Ramos (cell line): ENCODE data around the gene USP48.
"Not testable (repeated sequence)": the region's sequence is repeated elsewhere in the genome, so short reads cannot be mapped to it uniquely, and the experiment has no call there.

Experiments used
- in situ Hi-C: fragments of 300-500 bp; cut with MboI; formaldehyde crosslinking; loops from one replicate; pipeline ENCODE4 v1.14.3; 2022; ENCODE audit warnings: low sequenced_read_pairs; ENCODE audit not compliant: unreplicated experiment

The USP48 gene

GRCh38 chr1:21816602-21817302 is 33.8 kb upstream of the USP48 start:
- in situ Hi-C loops: no loop called here

GRCh38 chr1:21815724-21816321 is 32.9 kb upstream of the USP48 start:
- in situ Hi-C loops: no loop called here

- in situ Hi-C loops: no loop called here
These were observed 32.1 kb upstream of the USP48 start for GRCh38 chr1:21814981-21815582.

- in situ Hi-C loops: no loop called here
These were observed 31.4 kb upstream of the USP48 start for GRCh38 chr1:21814241-21814918.

- in situ Hi-C loops: no loop called here
These were observed 30.6 kb upstream of the USP48 start for GRCh38 chr1:21813542-21813941.

GRCh38 chr1:21811875-21812305 is 28.9 kb upstream of the USP48 start, which contains the start of gene LDLRAD2:
TSS of gene LDLRAD2 (plus strand) at chr1:21812265. CDS start at chr1:21812452, 187 bp downstream.
- in situ Hi-C loops: no loop called here

- in situ Hi-C loops: no loop called here
These were observed 21.6 kb upstream of the USP48 start for GRCh38 chr1:21804536-21804935.

- in situ Hi-C loops: no loop called here
These were observed 18.2 kb upstream of the USP48 start for GRCh38 chr1:21801100-21801499.

- in situ Hi-C loops: no loop called here
These were observed 16.8 kb upstream of the USP48 start for GRCh38 chr1:21799730-21800129.

- in situ Hi-C loops: no loop called here
These were observed 12.1 kb upstream of the USP48 start for GRCh38 chr1:21795075-21795474.

- in situ Hi-C loops: no loop called here
These were observed 11.7 kb upstream of the USP48 start for GRCh38 chr1:21794656-21795055.

GRCh38 chr1:21793104-21793503 is 10.2 kb upstream of the USP48 start:
- in situ Hi-C loops: no loop called here

- in situ Hi-C loops: no loop called here
These were observed 3.7 kb upstream of the USP48 start for GRCh38 chr1:21786640-21787039.

- in situ Hi-C loops: not testable (repeated sequence)
These were observed 2.8 kb upstream of the USP48 start for GRCh38 chr1:21785764-21786163.

GRCh38 chr1:21783679-21784603 is 992 bp upstream of the USP48 start:
- in situ Hi-C loops: no loop called here

GRCh38 chr1:21782349-21782867 is 541 bp downstream of the USP48 start:
- in situ Hi-C loops: no loop called here

GRCh38 chr1:21781815-21782348 is 1.1 kb downstream of the USP48 start:
- in situ Hi-C loops: no loop called here

GRCh38 chr1:21779613-21780521 is 3.1 kb downstream of the USP48 start:
- in situ Hi-C loops: no loop called here

- in situ Hi-C loops: no loop called here
These were observed 4.6 kb downstream of the USP48 start for GRCh38 chr1:21778405-21778727.
